ENCODE data around the gene LPP. TPM values are rescaled to one million over a fixed set of nuclear protein-coding genes. Genes with fewer than 3 reads are reported as not detected.

LPP gene
- total and polyA plus RNA-seq, 2 of the 13 experiments (the other 11 are each of a cell fraction or from before 2014, with no cell fraction given) = 19.2 to 29.9 TPM

- no peak for TF ChIP-seq ZBTB26 (CRISPR knock-in tag; IDR thresholded peaks at IDR 0.05; ENCODE audit: borderline replicate concordance)
- TF ChIP-seq BCL6 (CRISPR knock-in tag; IDR thresholded peaks at IDR 0.05) = peak; percentile 84
- no peak for TF ChIP-seq HMGXB3 (CRISPR knock-in tag; IDR thresholded peaks at IDR 0.05; ENCODE audit: borderline replicate concordance)
- peak; percentile 89 for TF ChIP-seq SOX5 (CRISPR knock-in tag; IDR thresholded peaks at IDR 0.05; ENCODE audit: borderline replicate concordance)
- peak; percentile 48; the same call in 1 of the 2 replicates for TF ChIP-seq RCOR2 (CRISPR knock-in tag; IDR thresholded peaks at IDR 0.05)
- peak; percentile 54 to 92; a peak in 3 of 4 replicates for TF ChIP-seq NR2F1 (CRISPR knock-in tag; IDR thresholded peaks at IDR 0.05)
- TF ChIP-seq EHMT2 (IDR thresholded peaks at IDR 0.05; ENCODE audit: borderline replicate concordance, low read depth, low read length) = peak; percentile 82
- TF ChIP-seq SIX1 (CRISPR knock-in tag; IDR thresholded peaks at IDR 0.05; ENCODE audit: borderline replicate concordance) = no peak; the same call in 1 of the 2 replicates
- TF ChIP-seq ZNF644 (CRISPR knock-in tag; IDR thresholded peaks at IDR 0.05; ENCODE audit: low read depth) = peak; percentile 79
- TF ChIP-seq SKI (IDR thresholded peaks at IDR 0.05; ENCODE audit: partially characterized antibody) = peak; percentile 43
- no peak for TF ChIP-seq RFX5 (IDR thresholded peaks at IDR 0.05; ENCODE audit: low read depth, low read length)
- peak; percentile 92 for TF ChIP-seq HOMEZ (CRISPR knock-in tag; IDR thresholded peaks at IDR 0.05; ENCODE audit: low read depth)
- TF ChIP-seq RXRA (CRISPR knock-in tag; IDR thresholded peaks at IDR 0.05) = no peak
- peak; percentile 60; the same call in 1 of the 2 replicates for TF ChIP-seq NCOA2 (CRISPR knock-in tag; IDR thresholded peaks at IDR 0.05)
- TF ChIP-seq AHDC1 (CRISPR knock-in tag; IDR thresholded peaks at IDR 0.05; ENCODE audit: borderline replicate concordance) = peak; percentile 85; the same call in 1 of the 2 replicates
Measured at GRCh38 chr3:188473591-188474288, 319.8 kb downstream of the LPP start (continued).
